ENCODE data around the gene PSMD12. TPM values are rescaled to one million over a fixed set of nuclear protein-coding genes. Genes with fewer than 3 reads are reported as not detected.
A peak's percentile ranks its signal among the peaks of the same experiment; 100 is the strongest.

PSMD12 gene
- total RNA-seq, 1 experiment from 2014 or later = 90.5 TPM

- Histone ChIP-seq H2BK12ac (ENCODE audit: insufficient read length, low read depth, low read length) (no peak overlapping the region), H3K9ac (ENCODE audit: extremely low read depth, insufficient read length, low read length) (peak overlapping the region; percentile 92), H3K14ac (ENCODE audit: insufficient read depth, low read length) (no peak overlapping the region), H3K4ac (ENCODE audit: low read depth, low read length) (no peak overlapping the region), H2AFZ (ENCODE audit: low read length) (no peak overlapping the region), H3K9me3 (ENCODE audit: control insufficient read depth, low read depth, low read length) (no peaks in the 10 kb centered on the region), H3K23me2 (ENCODE audit: insufficient read length, low read depth, low read length, poor library complexity, severe bottlenecking) (peaks cover 7% of the 10 kb centered on the region), H3K27me3 (ENCODE audit: insufficient read depth, low read length) (no peaks in the 10 kb centered on the region), H2BK15ac (ENCODE audit: low read depth, low read length) (no peak overlapping the region), H4K8ac (replicated peaks; ENCODE audit: insufficient read length, low read depth, low read length) (no peak overlapping the region), H3K56ac (ENCODE audit: insufficient read length, low read depth, low read length) (no peak overlapping the region), H2AK5ac (ENCODE audit: insufficient read length, low read length) (no peak overlapping the region), H3K4me2 (ENCODE audit: insufficient read depth, insufficient read length, low read length) (peak overlapping the region; percentile 100), H4K5ac (ENCODE audit: insufficient read length, low read depth, low read length) (no peak overlapping the region), H3K79me1 (ENCODE audit: insufficient read depth, low read depth, low read length, poor library complexity, severe bottlenecking) (no peaks in the 10 kb centered on the region), H3K4me1 (ENCODE audit: insufficient read depth, low read length) (peaks cover 4% of the 10 kb centered on the region), H4K20me1 (ENCODE audit: control insufficient read depth, insufficient read depth, insufficient read length) (no peaks in the 10 kb centered on the region), H3T11ph (ENCODE audit: low read length) (no peak overlapping the region), H2BK120ac (ENCODE audit: low read depth, low read length, poor library complexity, severe bottlenecking) (no peak overlapping the region), H3K79me2 (ENCODE audit: insufficient read depth, low read length) (peaks cover 32% of the 10 kb centered on the region), H3K18ac (ENCODE audit: insufficient read length, low read depth, low read length) (no peak overlapping the region), H3K23ac (ENCODE audit: insufficient read length, low read depth, low read length) (no peak overlapping the region), H3K27ac (ENCODE audit: insufficient read length, low read depth, low read length) (no peak overlapping the region), H2BK5ac (ENCODE audit: insufficient read length, low read length) (no peak overlapping the region), H4K91ac (ENCODE audit: insufficient read length, low read depth, low read length) (no peak overlapping the region), H2BK20ac (ENCODE audit: low read depth, low read length, poor library complexity, severe bottlenecking) (no peak overlapping the region)
- no peak for DNase-seq
- Mint-ChIP-seq H3K36me3 (ENCODE audit: insufficient read depth in 1 of 3, low read depth in 3 of 3) (peaks cover 14 to 36% (median 20%) of the 10 kb centered on the region in 3 experiments), H3K4me3 (peak overlapping the region; percentile 96 to 97), H3K9me3 (no peaks in the 10 kb centered on the region), H3K27ac (peak overlapping the region; percentile 75 to 96 (median 95); a peak in 6 of 7 replicates), H3K4me1 (peaks cover 17 to 24% of the 10 kb centered on the region in 2 experiments), H3K27me3 (ENCODE audit: low read depth) (no peaks in the 10 kb centered on the region)
- TF ChIP-seq, protein P1, sequence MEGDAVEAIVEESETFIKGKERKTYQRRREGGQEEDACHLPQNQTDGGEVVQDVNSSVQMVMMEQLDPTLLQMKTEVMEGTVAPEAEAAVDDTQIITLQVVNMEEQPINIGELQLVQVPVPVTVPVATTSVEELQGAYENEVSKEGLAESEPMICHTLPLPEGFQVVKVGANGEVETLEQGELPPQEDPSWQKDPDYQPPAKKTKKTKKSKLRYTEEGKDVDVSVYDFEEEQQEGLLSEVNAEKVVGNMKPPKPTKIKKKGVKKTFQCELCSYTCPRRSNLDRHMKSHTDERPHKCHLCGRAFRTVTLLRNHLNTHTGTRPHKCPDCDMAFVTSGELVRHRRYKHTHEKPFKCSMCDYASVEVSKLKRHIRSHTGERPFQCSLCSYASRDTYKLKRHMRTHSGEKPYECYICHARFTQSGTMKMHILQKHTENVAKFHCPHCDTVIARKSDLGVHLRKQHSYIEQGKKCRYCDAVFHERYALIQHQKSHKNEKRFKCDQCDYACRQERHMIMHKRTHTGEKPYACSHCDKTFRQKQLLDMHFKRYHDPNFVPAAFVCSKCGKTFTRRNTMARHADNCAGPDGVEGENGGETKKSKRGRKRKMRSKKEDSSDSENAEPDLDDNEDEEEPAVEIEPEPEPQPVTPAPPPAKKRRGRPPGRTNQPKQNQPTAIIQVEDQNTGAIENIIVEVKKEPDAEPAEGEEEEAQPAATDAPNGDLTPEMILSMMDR (conservative IDR thresholded peaks at IDR 0.05) = no peak
- no CpG with 5 or more reads among the region's 26 CpGs for WGBS (ENCODE audit: extremely low coverage, insufficient read length, low lambda C conversion rate)
These were observed 1.3 kb downstream of the PSMD12 start for GRCh38 chr17:67364847-67365737.

Data from H9 (cell line).